ENCODE results near the gene PBXIP1.

DNA sequence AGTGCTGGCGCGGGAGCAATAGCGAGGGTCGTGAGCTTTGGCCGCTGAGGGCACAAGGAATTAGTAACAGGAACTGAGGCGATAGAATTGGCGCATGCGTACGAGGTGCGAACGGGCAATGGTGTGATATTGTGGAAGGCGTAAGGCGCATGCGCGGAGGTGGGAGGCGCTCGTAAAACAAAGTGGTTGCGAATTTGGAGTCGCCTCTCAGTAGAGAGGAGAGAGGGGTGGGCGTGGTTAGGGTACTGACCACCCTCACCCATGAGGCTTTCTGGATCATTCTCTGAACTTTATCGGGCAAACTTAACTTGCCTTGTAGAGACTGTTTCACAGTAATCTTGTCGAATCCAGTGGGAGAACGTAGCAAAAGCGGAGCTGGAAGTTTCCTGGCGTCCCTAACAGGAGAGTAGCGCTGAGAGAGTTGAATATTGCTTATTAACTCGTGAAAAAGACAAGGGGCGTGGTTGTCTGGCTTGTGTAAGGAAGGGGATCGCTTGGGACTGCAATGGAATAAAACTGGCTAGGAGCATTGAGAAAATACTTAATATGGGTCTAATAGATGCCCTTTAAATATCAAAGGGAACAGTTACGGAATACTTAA is 19.0 kb upstream of the PBXIP1 start:
- TF ChIP-seq, protein P1, sequence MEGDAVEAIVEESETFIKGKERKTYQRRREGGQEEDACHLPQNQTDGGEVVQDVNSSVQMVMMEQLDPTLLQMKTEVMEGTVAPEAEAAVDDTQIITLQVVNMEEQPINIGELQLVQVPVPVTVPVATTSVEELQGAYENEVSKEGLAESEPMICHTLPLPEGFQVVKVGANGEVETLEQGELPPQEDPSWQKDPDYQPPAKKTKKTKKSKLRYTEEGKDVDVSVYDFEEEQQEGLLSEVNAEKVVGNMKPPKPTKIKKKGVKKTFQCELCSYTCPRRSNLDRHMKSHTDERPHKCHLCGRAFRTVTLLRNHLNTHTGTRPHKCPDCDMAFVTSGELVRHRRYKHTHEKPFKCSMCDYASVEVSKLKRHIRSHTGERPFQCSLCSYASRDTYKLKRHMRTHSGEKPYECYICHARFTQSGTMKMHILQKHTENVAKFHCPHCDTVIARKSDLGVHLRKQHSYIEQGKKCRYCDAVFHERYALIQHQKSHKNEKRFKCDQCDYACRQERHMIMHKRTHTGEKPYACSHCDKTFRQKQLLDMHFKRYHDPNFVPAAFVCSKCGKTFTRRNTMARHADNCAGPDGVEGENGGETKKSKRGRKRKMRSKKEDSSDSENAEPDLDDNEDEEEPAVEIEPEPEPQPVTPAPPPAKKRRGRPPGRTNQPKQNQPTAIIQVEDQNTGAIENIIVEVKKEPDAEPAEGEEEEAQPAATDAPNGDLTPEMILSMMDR (optimal IDR thresholded peaks at IDR 0.05 in 1 of 3, IDR thresholded peaks at IDR 0.05 in 1 of 3, conservative IDR thresholded peaks at IDR 0.05 in 1 of 3; ENCODE audit: extremely low read depth in 1 of 3, insufficient read depth in 2 of 3, low read length in 3 of 3) = no peak
- TF ChIP-seq EZH2 (IDR thresholded peaks at IDR 0.05; ENCODE audit: low read length) = no peak
